HepG2 (cell line): Measurements from ENCODE around the gene CFD. TPM values are rescaled to one million over a fixed set of nuclear protein-coding genes. Genes with fewer than 3 reads are reported as not detected.

Source experiments
- ZNF318 ChIP-seq: sonication (generic); formaldehyde crosslinking; IDR thresholded peaks from 2 replicates; pipeline ENCODE4 v1.4.0; 2020; ENCODE audit warnings: mild to moderate bottlenecking, missing genetic modification reagents
- polyA plus RNA-seq, 8 experiments: library from polyadenylated mRNA; depleted of rRNA in 3 of 8; stranded (reverse) in 7 of 8; unstranded in 1 of 8; fragments of >200 nt; fragmentation: Illumina TruSeq in 4 of 8; extraction: Trizol in 4 of 8; gene quantifications; 2 replicates each; pipeline versions ENCODE4 v1.2.1 to v1.2.3, GENCODE V29; 2011 to 2016; ENCODE audit warnings: low read depth in 4 of 8, missing spikeins in 1 of 8, mixed read lengths in 1 of 8; ENCODE audit not compliant: insufficient read depth in 1 of 8
- total RNA-seq, 5 experiments: library from RNA; depleted of rRNA; stranded (reverse); fragments of >200 nt; fragmentation: Illumina TruSeq; extraction: Trizol; gene quantifications; 2 replicates each; pipeline ENCODE4 v1.2.3, GENCODE V29; 2016; ENCODE audit warnings: low read depth in 1 of 5
- TF ChIP-seq, protein P1 (sequence below): sonication (generic); formaldehyde crosslinking; IDR thresholded peaks from 2 replicates; pipeline ENCODE4 v1.5.0; 2020; ENCODE audit warnings: mild to moderate bottlenecking, missing genetic modification reagents

The CFD gene
- total and polyA plus RNA-seq, 2 of the 13 experiments (the other 11 are each of a cell fraction or from before 2014, with no cell fraction given), result 2.3 to 4.6 TPM

DNA sequence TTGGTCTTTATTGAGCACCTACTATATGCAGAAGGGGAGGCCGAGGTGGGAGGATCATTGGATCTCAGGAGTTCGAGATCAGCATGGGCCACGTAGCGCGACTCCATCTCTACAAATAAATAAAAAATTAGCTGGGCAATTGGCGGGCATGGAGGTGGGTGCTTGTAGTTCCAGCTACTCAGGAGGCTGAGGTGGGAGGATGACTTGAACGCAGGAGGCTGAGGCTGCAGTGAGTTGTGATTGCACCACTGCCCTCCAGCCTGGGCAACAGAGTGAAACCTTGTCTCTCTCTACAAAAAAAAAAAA lies 3.8 kb downstream of the CFD start (continued):
- TF ChIP-seq ZNF318 (CRISPR knock-in tag), result no peak
- TF ChIP-seq, protein P1, sequence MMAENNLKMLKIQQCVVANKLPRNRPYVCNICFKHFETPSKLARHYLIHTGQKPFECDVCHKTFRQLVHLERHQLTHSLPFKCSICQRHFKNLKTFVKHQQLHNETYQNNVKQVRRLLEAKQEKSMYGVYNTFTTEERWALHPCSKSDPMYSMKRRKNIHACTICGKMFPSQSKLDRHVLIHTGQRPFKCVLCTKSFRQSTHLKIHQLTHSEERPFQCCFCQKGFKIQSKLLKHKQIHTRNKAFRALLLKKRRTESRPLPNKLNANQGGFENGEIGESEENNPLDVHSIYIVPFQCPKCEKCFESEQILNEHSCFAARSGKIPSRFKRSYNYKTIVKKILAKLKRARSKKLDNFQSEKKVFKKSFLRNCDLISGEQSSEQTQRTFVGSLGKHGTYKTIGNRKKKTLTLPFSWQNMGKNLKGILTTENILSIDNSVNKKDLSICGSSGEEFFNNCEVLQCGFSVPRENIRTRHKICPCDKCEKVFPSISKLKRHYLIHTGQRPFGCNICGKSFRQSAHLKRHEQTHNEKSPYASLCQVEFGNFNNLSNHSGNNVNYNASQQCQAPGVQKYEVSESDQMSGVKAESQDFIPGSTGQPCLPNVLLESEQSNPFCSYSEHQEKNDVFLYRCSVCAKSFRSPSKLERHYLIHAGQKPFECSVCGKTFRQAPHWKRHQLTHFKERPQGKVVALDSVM (CRISPR knock-in tag), result peak; percentile 76
